OCI-LY1 (cell line): ENCODE results near the gene DHRS3.

Experiments used
- EZH2 ChIP-seq: fragments of 200-600 bp; sonication (generic), shearing (Covaris generic); IDR thresholded peaks from 2 replicates; pipeline ENCODE4 v1.8.0; 2017; ENCODE audit warnings: borderline replicate concordance, mixed run types, mild to moderate bottlenecking, antibody characterized with exemption, low read length, moderate library complexity, mixed read lengths
- TF ChIP-seq, protein P1 (sequence below): fragments of 200-600 bp; sonication (generic), shearing (Covaris generic); IDR thresholded peaks from 2 replicates; pipeline ENCODE4 v1.5.1; 2017; ENCODE audit warnings: mild to moderate bottlenecking, antibody characterized with exemption, low read length, moderate library complexity, mixed read lengths

DNA sequence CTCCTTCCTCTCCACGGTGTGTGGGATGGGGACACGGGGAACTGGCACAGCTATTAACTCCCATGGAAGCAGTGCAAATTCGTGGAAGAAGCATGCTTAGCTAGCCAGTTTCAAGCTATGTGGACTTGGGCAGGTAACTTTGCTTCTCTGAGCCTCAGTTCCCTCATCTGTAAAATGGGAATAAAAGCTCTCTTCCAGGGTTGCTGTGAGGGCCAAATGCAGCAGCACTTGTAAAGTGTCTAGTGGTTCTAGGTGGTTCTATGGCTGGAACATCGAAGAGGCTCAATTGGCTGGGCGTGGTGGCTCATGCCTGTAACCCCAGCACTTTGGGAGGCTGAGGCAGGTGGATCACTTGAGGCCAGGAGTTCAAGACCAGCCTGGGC lies 43.3 kb downstream of the DHRS3 start:
- TF ChIP-seq, protein P1, sequence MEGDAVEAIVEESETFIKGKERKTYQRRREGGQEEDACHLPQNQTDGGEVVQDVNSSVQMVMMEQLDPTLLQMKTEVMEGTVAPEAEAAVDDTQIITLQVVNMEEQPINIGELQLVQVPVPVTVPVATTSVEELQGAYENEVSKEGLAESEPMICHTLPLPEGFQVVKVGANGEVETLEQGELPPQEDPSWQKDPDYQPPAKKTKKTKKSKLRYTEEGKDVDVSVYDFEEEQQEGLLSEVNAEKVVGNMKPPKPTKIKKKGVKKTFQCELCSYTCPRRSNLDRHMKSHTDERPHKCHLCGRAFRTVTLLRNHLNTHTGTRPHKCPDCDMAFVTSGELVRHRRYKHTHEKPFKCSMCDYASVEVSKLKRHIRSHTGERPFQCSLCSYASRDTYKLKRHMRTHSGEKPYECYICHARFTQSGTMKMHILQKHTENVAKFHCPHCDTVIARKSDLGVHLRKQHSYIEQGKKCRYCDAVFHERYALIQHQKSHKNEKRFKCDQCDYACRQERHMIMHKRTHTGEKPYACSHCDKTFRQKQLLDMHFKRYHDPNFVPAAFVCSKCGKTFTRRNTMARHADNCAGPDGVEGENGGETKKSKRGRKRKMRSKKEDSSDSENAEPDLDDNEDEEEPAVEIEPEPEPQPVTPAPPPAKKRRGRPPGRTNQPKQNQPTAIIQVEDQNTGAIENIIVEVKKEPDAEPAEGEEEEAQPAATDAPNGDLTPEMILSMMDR = no peak
- no peak for TF ChIP-seq EZH2
